IMR-90 (cell line): ENCODE measurements around the gene OR3A1. TPM values are rescaled to one million over a fixed set of nuclear protein-coding genes. Genes with fewer than 3 reads are reported as not detected.

Source experiments
- ATAC-seq: fragments of 200-7000 bp; cut with Tn5 transposase; 2 replicates; pipeline ENCODE4 v1.9.1; 2020; ENCODE audit warnings: low read depth, mild to moderate bottlenecking, moderate library complexity
- BruUV-seq: library from RNA; stranded (reverse); fragments of 400-500 nt; replicated peaks from 2 replicates; lab custom pipeline; 2021; lab: Mats Ljungman, UMichigan
- CTCF ChIA-PET: fragments of 300-600 bp; formaldehyde crosslinking; extraction: SDS; loops from one replicate; lab custom pipeline; 2021; ENCODE audit warnings: antibody characterized with exemption; lab: Yijun Ruan, JAX
- POLR2A ChIA-PET: fragments of 300-600 bp; sonication (Branson Sonifier 250); formaldehyde crosslinking; loops from one replicate; lab custom pipeline; 2022; ENCODE audit warnings: antibody characterized with exemption; ENCODE audit not compliant: unreplicated experiment; lab: Charles Lee
- DNase-seq: peaks from one replicate; pipeline ENCODE4 v3.0.0; 2013
- H2AFZ ChIP-seq: replicated peaks from 2 replicates; pipeline ENCODE3; 2013; ENCODE audit warnings: low read length, mild to moderate bottlenecking; ENCODE audit not compliant: poor library complexity
- H2AK5ac ChIP-seq: 2 replicates; pipeline ENCODE4 v1.6.1; 2013; ENCODE audit warnings: low read depth, low read length, inconsistent platforms
- H2AK9ac ChIP-seq: replicated peaks from 2 replicates; pipeline ENCODE3; 2013; ENCODE audit warnings: mild to moderate bottlenecking, low read depth, low read length, moderate library complexity; ENCODE audit not compliant: poor library complexity
- H2BK120ac ChIP-seq: 2 replicates; pipeline ENCODE4 v1.6.1; 2013; ENCODE audit warnings: low read depth, low read length, inconsistent platforms
- H2BK15ac ChIP-seq: 3 replicates; pipeline ENCODE4 v1.6.1; 2013; ENCODE audit warnings: low read depth, low read length, inconsistent platforms
- H2BK20ac ChIP-seq: 2 replicates; pipeline ENCODE4 v1.6.1; 2013; ENCODE audit warnings: low read depth, mild to moderate bottlenecking, inconsistent platforms, low read length, moderate library complexity
- H2BK5ac ChIP-seq: 2 replicates; pipeline ENCODE4 v1.6.1; 2013; ENCODE audit warnings: mild to moderate bottlenecking, low read depth, low read length, inconsistent platforms; ENCODE audit not compliant: poor library complexity, severe bottlenecking
- H3K14ac ChIP-seq: replicated peaks from 2 replicates; pipeline ENCODE4 v1.6.1; 2013; ENCODE audit warnings: low read depth, low read length, inconsistent platforms
- H3K18ac ChIP-seq: 2 replicates; pipeline ENCODE4 v1.6.1; 2013; ENCODE audit warnings: low read depth, low read length, control low read depth
- H3K23ac ChIP-seq: 2 replicates; pipeline ENCODE4 v1.6.1; 2013; ENCODE audit warnings: low read depth, low read length, inconsistent platforms
- H3K27ac ChIP-seq: 2 replicates; pipeline ENCODE4 v1.5.1; 2013; ENCODE audit warnings: mild to moderate bottlenecking, control low read depth, low read length; ENCODE audit not compliant: insufficient read depth
- H3K27me3 ChIP-seq: 2 replicates; pipeline ENCODE4 v1.6.1; 2013; ENCODE audit warnings: low read length; ENCODE audit not compliant: control insufficient read depth, insufficient read depth
- H3K36me3 ChIP-seq: 2 replicates; pipeline ENCODE4 v1.6.1; 2013; ENCODE audit warnings: low read length, mixed read lengths; ENCODE audit not compliant: control insufficient read depth, insufficient read depth
- H3K4ac ChIP-seq: 2 replicates; pipeline ENCODE4 v1.6.1; 2013; ENCODE audit warnings: low read depth, low read length, inconsistent platforms
- H3K4me1 ChIP-seq: 2 replicates; pipeline ENCODE4 v1.6.1; 2013; ENCODE audit warnings: low read length, mixed read lengths; ENCODE audit not compliant: control insufficient read depth, insufficient read depth
- H3K4me2 ChIP-seq: 2 replicates; pipeline ENCODE4 v1.6.1; 2013; ENCODE audit warnings: low read depth, mild to moderate bottlenecking, control low read depth, low read length, moderate library complexity
- H3K4me3 ChIP-seq: 2 replicates; pipeline ENCODE4 v1.5.1; 2013; ENCODE audit warnings: low read depth, mild to moderate bottlenecking, control low read depth, low read length, moderate library complexity; ENCODE audit not compliant: insufficient read depth
- H3K56ac ChIP-seq: 2 replicates; pipeline ENCODE4 v1.6.1; 2013; ENCODE audit warnings: low read length, inconsistent platforms; ENCODE audit not compliant: insufficient read depth; ENCODE audit errors: extremely low read depth
- H3K79me1 ChIP-seq, 2 experiments: 2 replicates each; pipeline ENCODE4 v1.6.1; 2013; ENCODE audit warnings: low read length in 2 of 2, inconsistent platforms in 1 of 2, low read depth in 1 of 2
- H3K9ac ChIP-seq: 2 replicates; pipeline ENCODE4 v1.6.1; 2013; ENCODE audit warnings: low read depth, low read length, control low read depth
- H3K9me1 ChIP-seq: 2 replicates; pipeline ENCODE4 v1.6.1; 2013; ENCODE audit warnings: low read length, inconsistent platforms; ENCODE audit not compliant: insufficient read depth
- H3K9me3 ChIP-seq: 2 replicates; pipeline ENCODE4 v1.6.1; 2013; ENCODE audit warnings: low read length; ENCODE audit not compliant: control insufficient read depth, insufficient read depth
- H4K20me1 ChIP-seq: 2 replicates; pipeline ENCODE4 v1.6.1; 2013; ENCODE audit warnings: low read length, inconsistent platforms; ENCODE audit not compliant: insufficient read depth
- H4K5ac ChIP-seq: 2 replicates; pipeline ENCODE4 v1.6.1; 2013; ENCODE audit warnings: mild to moderate bottlenecking, low read depth, low read length, control low read depth
- H4K8ac ChIP-seq, 2 experiments: 2 replicates each; pipeline ENCODE4 v1.6.1; 2013; ENCODE audit warnings: low read depth in 2 of 2, low read length in 2 of 2, control low read depth in 1 of 2, inconsistent platforms in 1 of 2
- H4K91ac ChIP-seq: 2 replicates; pipeline ENCODE4 v1.6.1; 2013; ENCODE audit warnings: low read depth, low read length, inconsistent platforms; ENCODE audit not compliant: insufficient read depth
- CHD1 ChIP-seq: IDR thresholded peaks from 2 replicates; pipeline ENCODE4 v1.6.1; 2012; ENCODE audit warnings: low read depth, low read length, improper control_type of control experiment
- FOS ChIP-seq: fragments of 150-350 bp; IDR thresholded peaks from 2 replicates; pipeline ENCODE4 v1.6.1; 2016; ENCODE audit warnings: low read depth, low read length
- RCOR1 ChIP-seq: IDR thresholded peaks from 2 replicates; pipeline ENCODE4 v1.6.1; 2012; ENCODE audit warnings: mild to moderate bottlenecking, low read length, improper control_type of control experiment; ENCODE audit not compliant: insufficient replicate concordance
- WGBS, 2 experiments: methylation state at CpG; one replicate each; pipeline versions ENCODE4 v1.1.5 to v1.1.7; 2013; ENCODE audit warnings: missing lambda C conversion rate in 2 of 2; ENCODE audit not compliant: insufficient read length in 1 of 2; ENCODE audit errors: extremely low coverage in 2 of 2; 5-methylcytosine and 5-hydroxymethylcytosine counted together
- dilution Hi-C: fragments of 300-500 bp; cut with HindIII; formaldehyde crosslinking; loops from one replicate; pipeline ENCODE4 v1.14.3; 2018; ENCODE audit warnings: low sequenced_read_pairs; ENCODE audit not compliant: unreplicated experiment
- in situ Hi-C: fragments of 300-500 bp; cut with MboI; formaldehyde crosslinking; loops from 3 replicates; pipeline ENCODE4 v1.14.3; 2019; ENCODE audit warnings: low sequenced_read_pairs, inconsistent platforms, mixed read lengths
- intact Hi-C: fragments of 100-400 bp; cut with micrococcal nuclease; formaldehyde crosslinking; loops from 2 replicates; pipeline ENCODE4 v1.10.0; 2022
- polyA plus RNA-seq, 3 experiments: library from polyadenylated mRNA; depleted of rRNA; stranded (reverse); fragments of >200 nt; gene quantifications; 2 replicates each; pipeline ENCODE4 v1.2.3, GENCODE V29; 2012; ENCODE audit warnings: low replicate concordance in 1 of 3
- total RNA-seq: library from RNA; depleted of rRNA; stranded (reverse); fragments of >200 nt; gene quantifications from 2 replicates; pipeline ENCODE4 v1.2.3, GENCODE V29; 2012

OR3A1 gene
- total and polyA plus RNA-seq, 2 of the 4 experiments (the other 2 are of a cell fraction): not detected

DNA sequence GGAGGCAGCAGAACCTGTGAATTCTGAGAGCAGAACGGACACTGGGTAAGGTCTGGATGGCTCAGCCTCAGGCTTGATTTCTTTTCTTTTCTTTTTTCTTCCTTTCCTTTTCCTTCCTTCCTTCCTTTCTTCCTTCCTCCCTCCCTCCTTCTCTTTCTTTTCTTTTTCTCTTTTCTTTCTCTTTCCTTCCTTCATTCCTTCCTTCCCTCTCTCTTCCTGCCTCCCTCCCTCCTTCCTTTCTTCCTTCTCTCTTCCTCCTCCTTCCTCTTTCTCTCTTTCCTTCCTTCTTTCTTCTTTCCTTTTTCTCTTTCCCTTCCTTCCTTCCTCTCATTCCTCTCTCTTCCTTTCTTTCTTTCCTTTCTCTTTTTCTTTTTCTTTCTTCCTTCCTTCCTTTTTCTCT is 38.0 kb downstream of the OR3A1 start:
- no peak overlapping the region for H2BK5ac ChIP-seq

More for the DNA sequence above, 38.0 kb downstream of the OR3A1 start:
- H2BK15ac ChIP-seq: no peak overlapping the region
- no peak overlapping the region for H3K56ac ChIP-seq
- H3K14ac ChIP-seq: no peak overlapping the region
- no peaks in the 10 kb centered on the region for H3K4me1 ChIP-seq
- in situ Hi-C loops (no loop called here), dilution Hi-C loops (no loop called here), intact Hi-C loops (no loop called here)
- H2AK9ac ChIP-seq: no peak overlapping the region
- peaks cover 25% of the 10 kb centered on the region for H3K9me3 ChIP-seq
- ChIA-PET POLR2A (no interaction called here), CTCF (no interaction called here)
- no peak overlapping the region for H3K27ac ChIP-seq
- H2AK5ac ChIP-seq: no peak overlapping the region
- no peak overlapping the region for H3K4me3 ChIP-seq
- ATAC-seq (no peak), DNase-seq (no peak)
- no peak overlapping the region for H4K91ac ChIP-seq
- H2AFZ ChIP-seq: no peak overlapping the region
- H4K8ac ChIP-seq: no peak overlapping the region
- no peak overlapping the region for H4K5ac ChIP-seq
- H2BK20ac ChIP-seq: no peak overlapping the region
- no TSS peak for BruUV-seq
- H2BK120ac ChIP-seq: no peak overlapping the region
- no peaks in the 10 kb centered on the region for H4K20me1 ChIP-seq
- H3K79me1 ChIP-seq: no peaks in the 10 kb centered on the region
- H3K9ac ChIP-seq: no peak overlapping the region
- no peak overlapping the region for H3K4ac ChIP-seq
- H3K4me2 ChIP-seq: no peak overlapping the region
- no peaks in the 10 kb centered on the region for H3K27me3 ChIP-seq
- no peak overlapping the region for H3K23ac ChIP-seq
- no peak for TF ChIP-seq FOS
- TF ChIP-seq CHD1: no peak
- no peak for TF ChIP-seq RCOR1
- H3K36me3 ChIP-seq: no peaks in the 10 kb centered on the region
- no peak overlapping the region for H3K18ac ChIP-seq
- no CpG with 5 or more reads among the region's 1 CpG for WGBS, 2 experiments
- no peaks in the 10 kb centered on the region for H3K9me1 ChIP-seq
